Activated T-helper 9 cell treated with anti-CD3 and anti-CD28 coated beads, Interleukin-2, amount 50 U/mL, for 16 hours (primary cell): ENCODE data around the gene DIP2C.
"Not testable (repeated sequence)": the region's sequence is repeated elsewhere in the genome, so short reads cannot be mapped to it uniquely, and the experiment has no call there.

Source experiments
- DNase-seq: peaks from one replicate; pipeline ENCODE4 v3.0.0-alpha.2; 2020; ENCODE audit warnings: low read depth

DIP2C gene

GRCh38 chr10:266974-267425, 422.5 kb downstream of the DIP2C start:
- DNase-seq = no peak

DNA sequence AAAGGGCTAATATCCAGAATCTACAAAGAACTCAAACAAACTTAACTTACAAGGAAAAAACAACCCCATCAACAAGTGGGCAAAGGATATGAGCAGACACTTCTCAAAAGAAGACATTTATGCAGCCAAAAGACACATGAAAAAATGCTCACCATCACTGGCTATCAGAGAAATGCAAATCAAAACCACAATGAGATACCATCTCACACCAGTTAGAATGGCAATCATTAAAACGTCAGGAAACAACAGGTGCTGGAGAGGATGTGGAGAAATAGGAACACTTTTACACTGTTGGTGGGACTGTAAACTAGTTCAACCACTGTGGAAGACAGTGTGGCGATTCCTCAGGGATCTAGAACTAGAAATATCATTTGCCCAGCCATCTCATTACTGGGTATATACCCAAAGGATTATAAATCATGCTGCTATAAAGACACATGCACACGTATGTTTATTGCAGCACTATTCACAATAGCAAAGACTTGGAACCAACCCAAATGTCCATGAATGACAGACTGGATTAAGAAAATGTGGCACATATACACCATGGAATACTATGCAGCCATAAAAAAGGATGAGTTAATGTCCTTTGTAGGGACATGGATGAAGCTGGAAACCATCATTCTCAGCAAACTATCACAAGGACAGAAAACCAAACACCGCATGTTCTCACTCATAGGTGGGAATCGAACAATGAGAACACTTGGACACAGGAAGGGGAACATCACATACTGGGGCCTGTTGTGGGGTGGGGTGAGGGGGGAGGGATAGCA, 423.5 kb downstream of the DIP2C start:
- not testable (repeated sequence) for DNase-seq

- DNase-seq = not testable (repeated sequence)
Observed at GRCh38 chr10:265074-265440, 424.4 kb downstream of the DIP2C start.

- not testable (repeated sequence) for DNase-seq
Observed at GRCh38 chr10:264160-265073, 425.1 kb downstream of the DIP2C start.

- no peak for DNase-seq
Observed at GRCh38 chr10:260819-261429, 428.5 kb downstream of the DIP2C start.

- DNase-seq = no peak
Observed at GRCh38 chr10:251982-252582, 437.4 kb downstream of the DIP2C start.

GRCh38 chr10:248307-248706, 441.2 kb downstream of the DIP2C start:
- no peak for DNase-seq

DNA sequence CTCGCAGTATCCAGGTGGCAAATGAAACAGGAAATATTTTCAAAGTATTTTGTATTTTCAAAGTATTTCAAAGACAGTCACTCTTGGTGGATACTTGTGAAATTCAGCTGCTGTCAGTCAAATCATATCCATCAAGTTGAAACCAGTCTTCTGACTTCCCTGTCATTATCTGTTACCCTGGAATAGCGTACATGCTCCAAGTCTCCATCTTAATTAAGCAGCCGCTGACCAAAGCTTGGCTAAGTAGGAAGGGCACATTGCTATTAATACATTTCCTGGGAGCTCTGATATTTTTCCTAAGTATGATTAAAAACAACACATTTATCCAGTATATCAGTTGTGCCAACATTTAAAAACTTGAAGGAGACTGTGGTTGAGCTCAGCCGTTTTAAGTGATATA, 442.0 kb downstream of the DIP2C start:
- no peak for DNase-seq

- no peak for DNase-seq
Observed at GRCh38 chr10:246431-246830, 443.0 kb downstream of the DIP2C start.

- DNase-seq = no peak
Observed at GRCh38 chr10:244227-244626, 445.2 kb downstream of the DIP2C start.

DNA sequence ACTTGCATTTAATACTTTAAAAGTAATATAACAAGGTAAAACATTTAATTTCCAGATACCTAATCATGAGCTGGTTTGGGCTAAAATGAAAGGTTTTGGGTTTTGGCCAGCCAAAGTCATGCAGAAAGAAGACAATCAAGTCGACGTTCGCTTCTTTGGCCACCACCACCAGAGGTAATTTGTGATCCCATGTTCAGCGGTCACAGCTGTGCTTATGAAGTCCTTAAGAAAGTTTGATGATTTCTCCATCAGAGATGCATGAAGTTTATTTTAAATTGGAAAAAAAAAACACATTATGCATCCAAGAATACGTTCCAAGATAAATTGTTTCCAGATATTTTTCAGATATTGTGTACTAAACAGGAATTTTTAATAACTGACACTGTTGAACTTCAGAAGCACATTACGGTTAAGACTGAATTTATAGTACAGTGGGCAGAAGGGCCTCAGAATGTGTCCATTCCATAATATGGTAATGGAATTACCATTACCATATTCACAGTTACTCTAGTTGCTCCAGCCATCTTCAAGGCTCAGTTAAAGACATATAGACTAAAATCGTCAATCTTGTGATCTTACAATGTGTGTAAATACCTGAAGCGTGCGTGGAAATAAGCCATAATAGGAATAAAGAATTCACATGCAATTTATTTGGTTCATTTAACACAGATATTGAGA, 447.4 kb downstream of the DIP2C start:
- no peak for DNase-seq

DNA sequence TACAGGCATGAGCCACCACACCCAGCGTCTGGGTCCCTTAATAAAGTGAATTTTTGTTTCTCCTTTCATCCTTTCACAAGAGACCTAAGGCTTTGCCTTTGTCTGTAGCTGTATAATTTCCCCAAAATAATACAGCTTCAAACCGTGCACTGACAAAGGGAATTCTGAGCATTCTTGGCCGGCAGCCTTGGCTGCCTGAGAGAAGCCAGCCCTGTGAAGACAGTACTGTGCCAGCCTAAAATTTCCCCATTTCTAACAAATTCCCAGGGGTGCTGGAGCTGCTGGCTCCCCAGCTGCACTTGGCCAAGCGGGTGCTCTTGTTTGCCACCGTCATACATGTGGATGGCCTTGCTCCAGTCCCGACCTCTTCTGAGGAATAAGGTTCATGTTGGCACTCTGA, 448.0 kb downstream of the DIP2C start:
- DNase-seq = no peak

- no peak for DNase-seq
Observed at GRCh38 chr10:239109-239508, 450.4 kb downstream of the DIP2C start.

DNA sequence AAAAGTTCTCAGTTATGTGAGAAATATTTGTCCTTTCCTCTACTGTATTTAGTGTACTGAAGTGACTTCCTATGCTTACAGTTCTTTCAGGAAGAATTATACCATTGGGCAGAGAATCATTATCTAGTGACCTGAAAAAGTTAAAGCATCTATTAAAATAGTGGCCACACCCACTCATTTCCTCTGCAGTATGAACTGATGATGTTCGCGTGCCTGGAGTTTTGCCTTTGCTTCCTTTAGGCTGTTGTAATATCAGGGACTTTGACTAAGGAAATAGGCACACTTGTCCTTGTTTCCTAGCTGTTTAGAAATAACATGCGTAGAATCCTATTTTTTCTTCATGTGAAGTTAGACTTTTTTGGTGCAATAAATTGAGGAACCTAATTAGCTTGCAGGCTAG, 453.6 kb downstream of the DIP2C start:
- DNase-seq = no peak

DNA sequence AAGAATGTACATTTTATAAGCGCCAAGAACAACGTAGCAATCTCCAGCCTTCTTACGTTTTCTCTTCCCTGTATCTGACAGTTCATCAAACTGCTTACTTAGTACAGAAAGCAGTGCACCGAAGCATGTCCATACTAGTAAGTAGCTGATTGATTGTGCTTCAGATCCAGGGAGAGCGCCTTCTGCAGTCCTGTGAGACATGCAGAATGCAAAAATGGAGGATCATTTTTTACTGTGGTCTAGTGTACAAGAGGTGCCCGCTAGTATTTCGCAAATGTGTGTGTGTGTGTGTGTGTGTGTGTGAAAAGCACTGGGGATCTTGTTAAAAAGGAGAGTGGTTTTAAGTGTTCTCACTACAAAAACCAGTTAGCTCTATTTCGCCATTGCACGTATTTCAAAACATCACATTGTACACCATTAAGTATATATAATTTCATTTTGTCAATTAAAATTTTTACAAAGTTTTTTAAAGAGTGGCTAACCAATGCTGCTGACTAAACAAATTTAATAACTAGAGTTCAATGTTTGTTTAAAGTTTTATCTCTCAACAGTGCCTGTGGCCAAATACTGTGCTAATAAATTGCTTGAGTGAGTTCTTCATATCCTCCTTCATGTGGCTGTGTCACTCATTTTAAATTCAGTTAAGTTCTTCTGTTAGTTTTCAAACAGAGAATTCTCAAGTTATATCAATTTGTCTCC, 454.6 kb downstream of the DIP2C start:
- DNase-seq = no peak

- no peak for DNase-seq
Observed at GRCh38 chr10:232878-233277, 456.6 kb downstream of the DIP2C start.

DNA sequence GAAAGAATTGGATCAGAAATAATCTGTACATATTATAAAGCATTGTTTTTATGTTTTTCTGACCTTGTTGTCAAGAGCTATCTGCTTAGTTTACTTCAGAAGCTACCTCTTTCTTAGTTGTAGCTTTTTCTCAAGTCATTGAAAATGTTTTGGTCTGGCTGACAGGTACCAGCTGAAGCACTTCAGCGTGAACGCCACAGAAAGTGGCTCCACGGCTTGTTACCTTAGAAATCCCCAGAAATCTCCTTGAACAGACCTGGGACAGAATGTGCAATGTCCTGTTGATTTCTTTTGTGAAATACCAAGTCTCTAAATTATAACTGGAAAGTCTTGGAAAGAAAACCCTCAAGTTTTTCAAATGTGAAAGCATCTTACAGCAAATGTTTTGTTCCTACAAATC, 457.4 kb downstream of the DIP2C start:
- DNase-seq = no peak

DNA sequence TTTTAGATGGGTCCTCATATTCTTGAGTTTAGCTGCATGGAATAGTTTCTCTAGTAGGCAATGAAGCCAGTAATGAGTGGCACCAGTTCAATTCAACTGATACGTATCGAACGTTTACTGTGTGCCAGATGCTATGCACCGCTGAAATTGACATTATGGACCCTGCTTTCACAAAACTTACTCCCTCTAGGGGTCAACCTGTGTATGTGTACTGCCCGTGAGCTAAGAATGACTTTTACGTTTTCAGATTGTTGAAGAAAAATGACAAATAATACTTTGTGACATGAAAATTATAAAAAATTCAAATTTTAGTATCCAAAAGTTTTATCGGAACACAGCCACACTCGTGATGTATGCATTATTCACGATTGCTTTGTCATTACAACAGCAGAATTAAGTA, 458.7 kb downstream of the DIP2C start:
- DNase-seq = no peak

DNA sequence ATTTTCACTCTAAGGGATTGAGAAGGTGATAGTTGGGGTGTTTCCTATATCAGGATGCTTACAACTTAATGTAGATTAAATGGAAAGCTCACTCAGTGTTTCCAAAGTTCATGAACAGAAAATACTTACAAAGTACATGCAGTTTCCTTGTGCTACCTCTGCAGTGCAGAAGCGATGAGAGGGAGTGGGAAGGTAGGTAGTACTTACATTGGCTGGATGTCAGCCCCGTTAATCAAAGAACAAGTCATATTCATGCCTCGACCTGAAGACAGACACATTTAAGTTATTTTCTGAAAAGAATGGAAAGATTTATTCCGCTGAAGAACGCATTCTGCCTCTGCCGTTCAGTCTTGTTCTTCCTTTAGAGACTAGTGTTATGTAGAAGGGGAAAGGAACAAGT, 461.1 kb downstream of the DIP2C start:
- no peak for DNase-seq

DNA sequence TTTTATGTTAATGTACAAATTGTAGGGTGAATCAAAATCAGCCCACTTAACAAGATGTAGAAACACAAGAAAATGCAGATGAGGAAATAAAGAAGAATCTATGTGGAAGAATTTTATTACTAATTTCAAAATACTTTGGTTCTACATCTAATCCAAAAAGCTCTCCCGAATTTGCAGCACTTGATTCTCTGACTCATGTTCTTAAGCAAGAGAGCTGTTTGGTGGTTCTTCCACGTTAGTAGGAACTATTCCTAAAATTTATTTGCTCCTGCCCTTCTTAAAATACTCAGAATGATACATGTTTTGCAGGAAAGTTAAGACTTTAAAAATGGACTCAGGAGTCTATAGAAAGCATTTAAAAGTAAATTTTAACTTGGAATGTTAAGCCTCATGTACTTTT, 462.5 kb downstream of the DIP2C start:
- DNase-seq = no peak

GRCh38 chr10:226018-226417, 463.4 kb downstream of the DIP2C start:
- DNase-seq = no peak
